GM12891 (cell line): Measurements from ENCODE around the gene ZNF185.

Experiments used
- POLR2A ChIP-seq: IDR thresholded peaks from 2 replicates; pipeline ENCODE4 v1.6.1; 2011; ENCODE audit warnings: low read depth, low read length, control low read depth
- POLR2AphosphoS5 ChIP-seq: IDR thresholded peaks from 2 replicates; pipeline ENCODE4 v1.6.1; 2011; ENCODE audit warnings: low read depth, low read length, control low read depth
- SPI1 ChIP-seq: IDR thresholded peaks from 2 replicates; pipeline ENCODE4 v1.6.1; 2011; ENCODE audit warnings: low read depth, low read length, control low read depth
- TAF1 ChIP-seq: IDR thresholded peaks from 2 replicates; pipeline ENCODE4 v1.6.1; 2011; ENCODE audit warnings: low read depth, low read length, control low read depth

- no peak for TF ChIP-seq POLR2A
- no peak for TF ChIP-seq POLR2AphosphoS5
- no peak for TF ChIP-seq TAF1
- no peak for TF ChIP-seq SPI1
Observed at GRCh38 chrX:152900937-152901445, 3.1 kb downstream of the ZNF185 start.
